K562 (cell line): ENCODE data around the gene CEBPE. TPM values are rescaled to one million over a fixed set of nuclear protein-coding genes. Genes with fewer than 3 reads are reported as not detected.

Experiments used
- ARNT ChIP-seq, 2 experiments: fragments of 450-650 bp; IDR thresholded peaks; 2 replicates each; pipeline ENCODE4 v1.6.1; 2016; ENCODE audit warnings: mild to moderate bottlenecking in 1 of 2
- EP400 ChIP-seq: fragments of 450-650 bp; IDR thresholded peaks from 2 replicates; pipeline ENCODE4 v1.6.1; 2017; ENCODE audit warnings: antibody characterized with exemption, mild to moderate bottlenecking, moderate library complexity
- ESRRA ChIP-seq: fragments of 450-650 bp; IDR thresholded peaks from 2 replicates; pipeline ENCODE4 v1.6.1; 2014; ENCODE audit warnings: low read depth, mild to moderate bottlenecking, moderate library complexity, borderline replicate concordance
- GTF2F1 ChIP-seq: IDR thresholded peaks from 2 replicates; pipeline ENCODE4 v1.6.1; 2011; ENCODE audit warnings: low read depth, low read length, improper control_type of control experiment
- HIVEP1 ChIP-seq: fragments of 250-450 bp; sonication (Bioruptor Pico); IDR thresholded peaks from 2 replicates; pipeline ENCODE4 v1.4.0; 2020; ENCODE audit warnings: mild to moderate bottlenecking
- KLF16 ChIP-seq: IDR thresholded peaks from 2 replicates; pipeline ENCODE4 v1.6.1; 2016; ENCODE audit warnings: antibody characterized with exemption
- TOE1 ChIP-seq, 2 experiments: fragments of 450-650 bp in 1 of 2; sonication (generic) in 1 of 2; formaldehyde crosslinking in 1 of 2; IDR thresholded peaks; 2 replicates each; pipeline versions ENCODE4 v1.7.1 to v1.8.0; 2016 to 2022; ENCODE audit warnings: borderline replicate concordance in 2 of 2, mild to moderate bottlenecking in 2 of 2, antibody characterized with exemption in 1 of 2, inconsistent platforms in 1 of 2, low read depth in 1 of 2, missing genetic modification reagents in 1 of 2, moderate library complexity in 1 of 2
- ZNF121 ChIP-seq: sonication (generic); formaldehyde crosslinking; conservative IDR thresholded peaks from 2 replicates; pipeline ENCODE4 v1.8.0; 2022; ENCODE audit warnings: missing genetic modification reagents
- polyA plus RNA-seq, 8 experiments: library from polyadenylated mRNA; depleted of rRNA in 4 of 8; stranded (reverse) in 5 of 8; unstranded in 3 of 8; fragments of >200 nt; fragmentation: Nextera tagmentation in 2 of 8; fragmentation: Illumina TruSeq in 1 of 8; extraction: Ambion mirVana in 2 of 8; extraction: Trizol in 1 of 8; gene quantifications; 2 replicates each; pipeline versions ENCODE4 v1.2.1 to v1.2.3, GENCODE V29; 2011 to 2014; ENCODE audit warnings: inconsistent platforms in 1 of 8, missing spikeins in 1 of 8
- total RNA-seq, 7 experiments: library from RNA; depleted of rRNA in 6 of 7; stranded (reverse); fragments of >200 nt in 6 of 7; fragmentation: Illumina TruSeq in 2 of 7; extraction: Trizol in 2 of 7; gene quantifications; 2 replicates each; pipeline versions ENCODE4 v1.2.1 to v1.2.3, GENCODE V29; 2011 to 2021; ENCODE audit warnings: low replicate concordance in 1 of 7
- TF ChIP-seq, protein P1 (sequence below), 3 experiments: fragments of 200-800 bp in 1 of 3; fragments of 250-450 bp in 1 of 3; fragments of 450-650 bp in 1 of 3; sonication (Bioruptor Pico) in 1 of 3; sonication (Bioruptor generic) in 1 of 3; formaldehyde crosslinking in 1 of 3; IDR thresholded peaks; 2 replicates each; pipeline versions ENCODE4 v1.6.1 to v1.8.0; 2016 to 2022; ENCODE audit warnings: mild to moderate bottlenecking in 2 of 3, missing genetic modification characterization in 2 of 3, missing compliant biosample characterization in 1 of 3, moderate library complexity in 1 of 3
- TF ChIP-seq, protein P2 (sequence below): fragments of 250-450 bp; sonication (Bioruptor Pico); IDR thresholded peaks from 2 replicates; pipeline ENCODE4 v1.8.0; 2021; ENCODE audit warnings: moderate library complexity, mild to moderate bottlenecking, inconsistent platforms
- TF ChIP-seq, protein P3 (sequence below): fragments of 250-450 bp; sonication (Bioruptor Pico); IDR thresholded peaks from 2 replicates; pipeline ENCODE4 v1.4.0; 2020; ENCODE audit warnings: mild to moderate bottlenecking, moderate library complexity
- TF ChIP-seq, protein P4 (sequence below): sonication (generic); formaldehyde crosslinking; IDR thresholded peaks from 2 replicates; pipeline ENCODE4 v1.8.0; 2023; ENCODE audit warnings: missing genetic modification reagents, mild to moderate bottlenecking, borderline replicate concordance

CEBPE gene
- total and polyA plus RNA-seq, 9 of the 15 experiments (the other 6 are each of a cell fraction or from before 2014, with no cell fraction given), result 0.09 to 0.15 (median 0.13) TPM; not detected in 6

DNA sequence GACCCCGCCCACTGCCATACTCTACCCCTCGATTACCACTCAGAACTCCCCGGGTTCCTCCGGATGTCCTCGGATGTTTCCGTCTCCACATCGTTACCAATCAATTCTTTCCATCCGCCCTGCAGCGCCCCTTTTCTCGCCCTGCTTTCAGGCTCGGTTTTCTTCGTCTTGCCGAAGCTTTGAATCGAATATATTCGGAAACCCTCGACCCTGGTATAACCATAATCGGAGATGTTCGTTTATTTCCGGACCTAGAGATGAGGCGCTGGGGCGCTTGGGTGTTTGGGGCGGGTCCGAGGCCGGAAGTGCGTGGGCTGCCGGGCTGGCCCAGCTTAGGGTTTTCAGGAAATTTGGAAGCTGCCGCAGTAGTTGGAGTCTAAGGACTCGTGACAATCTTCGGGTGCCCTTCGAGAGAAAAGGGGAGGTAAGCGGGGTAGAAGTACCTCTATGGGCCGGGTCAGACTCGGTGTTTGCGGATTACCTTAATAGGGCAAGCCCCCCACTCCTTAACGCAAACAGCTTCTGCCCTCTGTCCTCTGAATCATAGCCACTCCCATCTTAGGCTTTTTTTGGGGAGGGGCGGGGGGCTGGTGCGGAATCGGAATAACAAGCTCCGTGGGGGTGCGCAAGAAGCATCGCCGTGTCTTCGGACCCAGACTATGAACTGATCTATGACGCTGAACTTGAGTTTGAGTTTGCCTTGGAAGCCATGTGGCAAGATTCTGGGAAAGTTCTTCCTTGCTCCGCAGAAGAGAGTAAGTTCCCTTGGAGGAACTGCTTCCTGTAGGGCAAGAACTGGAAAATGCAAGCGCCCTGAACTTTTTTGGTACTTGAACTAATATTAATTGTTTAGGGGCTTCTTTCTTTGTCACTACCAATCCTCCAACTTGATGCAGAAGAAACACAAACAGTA, 23.6 kb downstream of the CEBPE start, which contains the start of gene C14orf119 (continued):
- TF ChIP-seq, protein P1, sequence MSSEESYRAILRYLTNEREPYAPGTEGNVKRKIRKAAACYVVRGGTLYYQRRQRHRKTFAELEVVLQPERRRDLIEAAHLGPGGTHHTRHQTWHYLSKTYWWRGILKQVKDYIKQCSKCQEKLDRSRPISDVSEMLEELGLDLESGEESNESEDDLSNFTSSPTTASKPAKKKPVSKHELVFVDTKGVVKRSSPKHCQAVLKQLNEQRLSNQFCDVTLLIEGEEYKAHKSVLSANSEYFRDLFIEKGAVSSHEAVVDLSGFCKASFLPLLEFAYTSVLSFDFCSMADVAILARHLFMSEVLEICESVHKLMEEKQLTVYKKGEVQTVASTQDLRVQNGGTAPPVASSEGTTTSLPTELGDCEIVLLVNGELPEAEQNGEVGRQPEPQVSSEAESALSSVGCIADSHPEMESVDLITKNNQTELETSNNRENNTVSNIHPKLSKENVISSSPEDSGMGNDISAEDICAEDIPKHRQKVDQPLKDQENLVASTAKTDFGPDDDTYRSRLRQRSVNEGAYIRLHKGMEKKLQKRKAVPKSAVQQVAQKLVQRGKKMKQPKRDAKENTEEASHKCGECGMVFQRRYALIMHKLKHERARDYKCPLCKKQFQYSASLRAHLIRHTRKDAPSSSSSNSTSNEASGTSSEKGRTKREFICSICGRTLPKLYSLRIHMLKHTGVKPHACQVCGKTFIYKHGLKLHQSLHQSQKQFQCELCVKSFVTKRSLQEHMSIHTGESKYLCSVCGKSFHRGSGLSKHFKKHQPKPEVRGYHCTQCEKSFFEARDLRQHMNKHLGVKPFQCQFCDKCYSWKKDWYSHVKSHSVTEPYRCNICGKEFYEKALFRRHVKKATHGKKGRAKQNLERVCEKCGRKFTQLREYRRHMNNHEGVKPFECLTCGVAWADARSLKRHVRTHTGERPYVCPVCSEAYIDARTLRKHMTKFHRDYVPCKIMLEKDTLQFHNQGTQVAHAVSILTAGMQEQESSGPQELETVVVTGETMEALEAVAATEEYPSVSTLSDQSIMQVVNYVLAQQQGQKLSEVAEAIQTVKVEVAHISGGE (CRISPR knock-in tag; IDR thresholded peaks at IDR 0.05), result no peak
- TF ChIP-seq ARNT (IDR thresholded peaks at IDR 0.05), result peak; percentile 37 to 67; a peak in 2 of 4 replicates
- peak; percentile 88 for TF ChIP-seq EP400
- peak; percentile 57; the same call in 1 of the 2 replicates for TF ChIP-seq GTF2F1
- TF ChIP-seq, protein P2, sequence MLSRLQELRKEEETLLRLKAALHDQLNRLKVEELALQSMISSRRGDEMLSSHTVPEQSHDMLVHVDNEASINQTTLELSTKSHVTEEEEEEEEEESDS (CRISPR knock-in tag), result no peak
- TF ChIP-seq, protein P3, sequence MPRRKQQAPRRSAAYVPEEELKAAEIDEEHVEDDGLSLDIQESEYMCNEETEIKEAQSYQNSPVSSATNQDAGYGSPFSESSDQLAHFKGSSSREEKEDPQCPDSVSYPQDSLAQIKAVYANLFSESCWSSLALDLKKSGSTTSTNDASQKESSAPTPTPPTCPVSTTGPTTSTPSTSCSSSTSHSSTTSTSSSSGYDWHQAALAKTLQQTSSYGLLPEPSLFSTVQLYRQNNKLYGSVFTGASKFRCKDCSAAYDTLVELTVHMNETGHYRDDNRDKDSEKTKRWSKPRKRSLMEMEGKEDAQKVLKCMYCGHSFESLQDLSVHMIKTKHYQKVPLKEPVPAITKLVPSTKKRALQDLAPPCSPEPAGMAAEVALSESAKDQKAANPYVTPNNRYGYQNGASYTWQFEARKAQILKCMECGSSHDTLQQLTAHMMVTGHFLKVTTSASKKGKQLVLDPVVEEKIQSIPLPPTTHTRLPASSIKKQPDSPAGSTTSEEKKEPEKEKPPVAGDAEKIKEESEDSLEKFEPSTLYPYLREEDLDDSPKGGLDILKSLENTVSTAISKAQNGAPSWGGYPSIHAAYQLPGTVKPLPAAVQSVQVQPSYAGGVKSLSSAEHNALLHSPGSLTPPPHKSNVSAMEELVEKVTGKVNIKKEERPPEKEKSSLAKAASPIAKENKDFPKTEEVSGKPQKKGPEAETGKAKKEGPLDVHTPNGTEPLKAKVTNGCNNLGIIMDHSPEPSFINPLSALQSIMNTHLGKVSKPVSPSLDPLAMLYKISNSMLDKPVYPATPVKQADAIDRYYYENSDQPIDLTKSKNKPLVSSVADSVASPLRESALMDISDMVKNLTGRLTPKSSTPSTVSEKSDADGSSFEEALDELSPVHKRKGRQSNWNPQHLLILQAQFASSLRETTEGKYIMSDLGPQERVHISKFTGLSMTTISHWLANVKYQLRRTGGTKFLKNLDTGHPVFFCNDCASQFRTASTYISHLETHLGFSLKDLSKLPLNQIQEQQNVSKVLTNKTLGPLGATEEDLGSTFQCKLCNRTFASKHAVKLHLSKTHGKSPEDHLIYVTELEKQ (CRISPR knock-in tag), result no peak
- no peak for TF ChIP-seq ZNF121
- TF ChIP-seq, protein P4, sequence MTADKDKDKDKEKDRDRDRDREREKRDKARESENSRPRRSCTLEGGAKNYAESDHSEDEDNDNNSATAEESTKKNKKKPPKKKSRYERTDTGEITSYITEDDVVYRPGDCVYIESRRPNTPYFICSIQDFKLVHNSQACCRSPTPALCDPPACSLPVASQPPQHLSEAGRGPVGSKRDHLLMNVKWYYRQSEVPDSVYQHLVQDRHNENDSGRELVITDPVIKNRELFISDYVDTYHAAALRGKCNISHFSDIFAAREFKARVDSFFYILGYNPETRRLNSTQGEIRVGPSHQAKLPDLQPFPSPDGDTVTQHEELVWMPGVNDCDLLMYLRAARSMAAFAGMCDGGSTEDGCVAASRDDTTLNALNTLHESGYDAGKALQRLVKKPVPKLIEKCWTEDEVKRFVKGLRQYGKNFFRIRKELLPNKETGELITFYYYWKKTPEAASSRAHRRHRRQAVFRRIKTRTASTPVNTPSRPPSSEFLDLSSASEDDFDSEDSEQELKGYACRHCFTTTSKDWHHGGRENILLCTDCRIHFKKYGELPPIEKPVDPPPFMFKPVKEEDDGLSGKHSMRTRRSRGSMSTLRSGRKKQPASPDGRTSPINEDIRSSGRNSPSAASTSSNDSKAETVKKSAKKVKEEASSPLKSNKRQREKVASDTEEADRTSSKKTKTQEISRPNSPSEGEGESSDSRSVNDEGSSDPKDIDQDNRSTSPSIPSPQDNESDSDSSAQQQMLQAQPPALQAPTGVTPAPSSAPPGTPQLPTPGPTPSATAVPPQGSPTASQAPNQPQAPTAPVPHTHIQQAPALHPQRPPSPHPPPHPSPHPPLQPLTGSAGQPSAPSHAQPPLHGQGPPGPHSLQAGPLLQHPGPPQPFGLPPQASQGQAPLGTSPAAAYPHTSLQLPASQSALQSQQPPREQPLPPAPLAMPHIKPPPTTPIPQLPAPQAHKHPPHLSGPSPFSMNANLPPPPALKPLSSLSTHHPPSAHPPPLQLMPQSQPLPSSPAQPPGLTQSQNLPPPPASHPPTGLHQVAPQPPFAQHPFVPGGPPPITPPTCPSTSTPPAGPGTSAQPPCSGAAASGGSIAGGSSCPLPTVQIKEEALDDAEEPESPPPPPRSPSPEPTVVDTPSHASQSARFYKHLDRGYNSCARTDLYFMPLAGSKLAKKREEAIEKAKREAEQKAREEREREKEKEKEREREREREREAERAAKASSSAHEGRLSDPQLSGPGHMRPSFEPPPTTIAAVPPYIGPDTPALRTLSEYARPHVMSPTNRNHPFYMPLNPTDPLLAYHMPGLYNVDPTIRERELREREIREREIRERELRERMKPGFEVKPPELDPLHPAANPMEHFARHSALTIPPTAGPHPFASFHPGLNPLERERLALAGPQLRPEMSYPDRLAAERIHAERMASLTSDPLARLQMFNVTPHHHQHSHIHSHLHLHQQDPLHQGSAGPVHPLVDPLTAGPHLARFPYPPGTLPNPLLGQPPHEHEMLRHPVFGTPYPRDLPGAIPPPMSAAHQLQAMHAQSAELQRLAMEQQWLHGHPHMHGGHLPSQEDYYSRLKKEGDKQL (CRISPR knock-in tag), result no peak
- peak; percentile 63; the same call in 1 of the 2 replicates for TF ChIP-seq TOE1 (IDR thresholded peaks at IDR 0.05; ENCODE audit: borderline replicate concordance)
- TF ChIP-seq TOE1 (CRISPR knock-in tag; IDR thresholded peaks at IDR 0.05; ENCODE audit: borderline replicate concordance, low read depth), result no peak
- peak; percentile 35; the same call in 1 of the 2 replicates for TF ChIP-seq ESRRA
- no peak for TF ChIP-seq HIVEP1 (CRISPR knock-in tag)
- peak; percentile 12; the same call in 1 of the 2 replicates for TF ChIP-seq KLF16
